ENCODE measurements around the gene MRPS6.
A peak's percentile ranks its signal among the peaks of the same experiment; 100 is the strongest.

The MRPS6 gene

GRCh38 chr21:34073749-34074282 is 438 bp downstream of the MRPS6 start:
- no peak overlapping the region for H2BK5ac ChIP-seq (ENCODE audit: low read length)
- H3K79me1 ChIP-seq (ENCODE audit: low read length): peaks cover 13% of the 10 kb centered on the region
- WGBS (ENCODE audit: extremely low coverage, insufficient coverage, low lambda C conversion rate): no CpG with 5 or more reads among the region's 95 CpGs

GRCh38 chr21:34074283-34075090 is 1.1 kb downstream of the MRPS6 start:
- H3K27ac ChIP-seq (ENCODE audit: low read depth, low read length): peak overlapping the region; percentile 90
- H3K27me3 ChIP-seq (ENCODE audit: insufficient read depth, low read length, poor library complexity): no peaks in the 10 kb centered on the region
- peak overlapping the region; percentile 83 for H3K9ac ChIP-seq (ENCODE audit: low read length)
- DNase-seq: peak; percentile 85
- peak overlapping the region; percentile 85 for H3K18ac ChIP-seq (ENCODE audit: low read length)
- H4K8ac ChIP-seq (ENCODE audit: low read depth, low read length): no peak overlapping the region
- H2BK15ac ChIP-seq (replicated peaks; ENCODE audit: low read depth): no peak overlapping the region
- H2AK5ac ChIP-seq (ENCODE audit: low read length): no peak overlapping the region
- peak overlapping the region; percentile 67 for H3K4me3 ChIP-seq (ENCODE audit: low read length)
- peak overlapping the region; percentile 75 for H3K56ac ChIP-seq (ENCODE audit: low read length)
- H3K4me1 ChIP-seq (ENCODE audit: control insufficient read depth, low read depth, low read length): peaks cover 12% of the 10 kb centered on the region
- peak overlapping the region; percentile 69 for H2BK120ac ChIP-seq (ENCODE audit: low read depth, low read length)
- peaks cover 33% of the 10 kb centered on the region for H3K79me2 ChIP-seq (ENCODE audit: control insufficient read depth, insufficient read depth, low read length)
- peaks cover 13% of the 10 kb centered on the region for H3K79me1 ChIP-seq (ENCODE audit: low read length)
- no peaks in the 10 kb centered on the region for H3K36me3 ChIP-seq (ENCODE audit: control insufficient read depth, insufficient read depth, low read length)
- peak overlapping the region; percentile 86 for H3K4ac ChIP-seq (ENCODE audit: low read depth, low read length)
- no peak overlapping the region for H2BK5ac ChIP-seq (ENCODE audit: low read length)
- H3K4me2 ChIP-seq (ENCODE audit: low read length): peak overlapping the region; percentile 71
- H4K5ac ChIP-seq (ENCODE audit: low read length): no peak overlapping the region
- no peak overlapping the region for H3K23ac ChIP-seq (ENCODE audit: low read length)
- no CpG with 5 or more reads among the region's 32 CpGs for WGBS (ENCODE audit: extremely low coverage, insufficient coverage, low lambda C conversion rate)

More at GRCh38 chr21:34073749-34074282, 438 bp downstream of the MRPS6 start:
- Histone ChIP-seq H3K4me2 (ENCODE audit: low read length) (peak overlapping the region; percentile 71), H3K27me3 (ENCODE audit: insufficient read depth, low read length, poor library complexity) (no peaks in the 10 kb centered on the region), H2BK15ac (replicated peaks; ENCODE audit: low read depth) (no peak overlapping the region), H3K4me1 (ENCODE audit: control insufficient read depth, low read depth, low read length) (peaks cover 12% of the 10 kb centered on the region), H3K4me3 (ENCODE audit: low read length) (peak overlapping the region; percentile 67), H4K8ac (ENCODE audit: low read depth, low read length) (no peak overlapping the region), H3K4ac (ENCODE audit: low read depth, low read length) (peak overlapping the region; percentile 86), H3K56ac (ENCODE audit: low read length) (peak overlapping the region; percentile 96), H3K36me3 (ENCODE audit: control insufficient read depth, insufficient read depth, low read length) (no peaks in the 10 kb centered on the region), H2AK5ac (ENCODE audit: low read length) (no peak overlapping the region), H3K79me2 (ENCODE audit: control insufficient read depth, insufficient read depth, low read length) (peaks cover 33% of the 10 kb centered on the region), H3K23ac (ENCODE audit: low read length) (no peak overlapping the region), H3K9ac (ENCODE audit: low read length) (peak overlapping the region; percentile 94), H2BK120ac (ENCODE audit: low read depth, low read length) (peak overlapping the region; percentile 69), H3K27ac (ENCODE audit: low read depth, low read length) (peak overlapping the region; percentile 90), H4K5ac (ENCODE audit: low read length) (no peak overlapping the region), H3K18ac (ENCODE audit: low read length) (peak overlapping the region; percentile 85)
- DNase-seq: no peak

DNA sequence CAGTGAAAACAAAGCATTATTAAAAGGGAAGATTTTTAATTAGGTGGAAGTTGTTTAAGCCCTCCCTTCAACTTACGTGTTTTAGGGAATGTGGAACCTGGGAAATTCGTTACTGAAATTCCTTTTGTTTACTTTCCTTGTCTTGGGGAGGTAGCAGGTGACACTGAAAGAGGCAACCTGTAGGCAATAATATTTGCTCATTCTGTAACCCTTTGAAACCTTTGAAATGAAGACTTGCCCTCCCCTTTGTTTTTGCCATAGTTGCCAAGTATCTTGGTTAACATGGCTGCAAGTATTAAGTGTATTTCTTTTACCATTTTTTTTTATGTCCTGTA is 1.7 kb downstream of the MRPS6 start:
- Histone ChIP-seq H2BK15ac (replicated peaks; ENCODE audit: low read depth) (no peak overlapping the region), H2AK5ac (ENCODE audit: low read length) (no peak overlapping the region), H3K79me1 (ENCODE audit: low read length) (peaks cover 16% of the 10 kb centered on the region), H3K36me3 (ENCODE audit: control insufficient read depth, insufficient read depth, low read length) (no peaks in the 10 kb centered on the region), H3K27me3 (ENCODE audit: insufficient read depth, low read length, poor library complexity) (no peaks in the 10 kb centered on the region), H3K56ac (ENCODE audit: low read length) (peak overlapping the region; percentile 43), H2BK120ac (ENCODE audit: low read depth, low read length) (no peak overlapping the region), H3K23ac (ENCODE audit: low read length) (no peak overlapping the region), H3K27ac (ENCODE audit: low read depth, low read length) (peak overlapping the region; percentile 46), H4K5ac (ENCODE audit: low read length) (no peak overlapping the region), H3K18ac (ENCODE audit: low read length) (no peak overlapping the region), H3K4me2 (ENCODE audit: low read length) (peak overlapping the region; percentile 51), H4K8ac (ENCODE audit: low read depth, low read length) (no peak overlapping the region), H3K4ac (ENCODE audit: low read depth, low read length) (no peak overlapping the region), H3K4me1 (ENCODE audit: control insufficient read depth, low read depth, low read length) (peaks cover 12% of the 10 kb centered on the region), H2BK5ac (ENCODE audit: low read length) (no peak overlapping the region), H3K9ac (ENCODE audit: low read length) (peak overlapping the region; percentile 83), H3K4me3 (ENCODE audit: low read length) (peak overlapping the region; percentile 17), H3K79me2 (ENCODE audit: control insufficient read depth, insufficient read depth, low read length) (peaks cover 37% of the 10 kb centered on the region)
- no peak for DNase-seq
- no CpG with 5 or more reads among the region's 2 CpGs for WGBS (ENCODE audit: extremely low coverage, insufficient coverage, low lambda C conversion rate)

- no peak overlapping the region for H3K23ac ChIP-seq (ENCODE audit: low read length)
- H3K56ac ChIP-seq (ENCODE audit: low read length): peak overlapping the region; percentile 65
- peaks cover 16% of the 10 kb centered on the region for H3K79me1 ChIP-seq (ENCODE audit: low read length)
- no peak overlapping the region for H3K18ac ChIP-seq (ENCODE audit: low read length)
- H3K9ac ChIP-seq (ENCODE audit: low read length): peak overlapping the region; percentile 83
- no peak overlapping the region for H2AK5ac ChIP-seq (ENCODE audit: low read length)
- WGBS (ENCODE audit: extremely low coverage, insufficient coverage, low lambda C conversion rate): 100% methylated on average over 1 of the region's 9 CpGs
- no peak overlapping the region for H4K8ac ChIP-seq (ENCODE audit: low read depth, low read length)
- H3K4ac ChIP-seq (ENCODE audit: low read depth, low read length): no peak overlapping the region
- no peak overlapping the region for H2BK15ac ChIP-seq (replicated peaks; ENCODE audit: low read depth)
- no peaks in the 10 kb centered on the region for H3K36me3 ChIP-seq (ENCODE audit: control insufficient read depth, insufficient read depth, low read length)
- DNase-seq: no peak
- no peak overlapping the region for H2BK120ac ChIP-seq (ENCODE audit: low read depth, low read length)
- H3K27ac ChIP-seq (ENCODE audit: low read depth, low read length): no peak overlapping the region
- no peak overlapping the region for H2BK5ac ChIP-seq (ENCODE audit: low read length)
- H3K4me3 ChIP-seq (ENCODE audit: low read length): no peak overlapping the region
- no peaks in the 10 kb centered on the region for H3K27me3 ChIP-seq (ENCODE audit: insufficient read depth, low read length, poor library complexity)
- peaks cover 12% of the 10 kb centered on the region for H3K4me1 ChIP-seq (ENCODE audit: control insufficient read depth, low read depth, low read length)
- H3K4me2 ChIP-seq (ENCODE audit: low read length): peak overlapping the region; percentile 46
- H4K5ac ChIP-seq (ENCODE audit: low read length): no peak overlapping the region
- peaks cover 44% of the 10 kb centered on the region for H3K79me2 ChIP-seq (ENCODE audit: control insufficient read depth, insufficient read depth, low read length)
These were observed 2.6 kb downstream of the MRPS6 start for GRCh38 chr21:34075760-34076660.

DNA sequence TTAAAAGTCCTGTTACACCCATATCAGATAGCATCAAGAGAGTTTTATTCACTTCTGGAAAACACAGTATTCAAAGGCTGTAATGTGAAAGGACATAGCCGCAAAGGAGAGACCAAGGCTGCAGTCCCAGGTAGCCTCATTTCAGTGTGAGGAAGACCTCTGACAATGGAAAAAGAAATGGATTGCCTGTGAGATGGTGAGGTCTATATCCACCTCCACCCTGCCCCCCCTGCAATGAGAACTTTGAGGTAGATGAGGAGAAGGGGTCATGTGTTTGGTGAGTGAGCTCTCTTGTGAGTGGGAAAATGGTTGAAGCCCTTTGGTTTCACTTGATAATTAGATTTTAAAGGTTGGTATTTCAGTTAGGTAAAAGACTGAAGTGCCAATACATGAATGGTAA is 3.5 kb downstream of the MRPS6 start:
- peaks cover 12% of the 10 kb centered on the region for H3K4me1 ChIP-seq (ENCODE audit: control insufficient read depth, low read depth, low read length)

More for the DNA sequence above, 3.5 kb downstream of the MRPS6 start:
- H2AK5ac ChIP-seq (ENCODE audit: low read length): no peak overlapping the region
- no peaks in the 10 kb centered on the region for H3K36me3 ChIP-seq (ENCODE audit: control insufficient read depth, insufficient read depth, low read length)
- no peak overlapping the region for H3K4me3 ChIP-seq (ENCODE audit: low read length)
- no peak overlapping the region for H3K18ac ChIP-seq (ENCODE audit: low read length)
- H3K4ac ChIP-seq (ENCODE audit: low read depth, low read length): no peak overlapping the region
- peak overlapping the region; percentile 20 for H3K9ac ChIP-seq (ENCODE audit: low read length)
- no peak overlapping the region for H3K27ac ChIP-seq (ENCODE audit: low read depth, low read length)
- H3K56ac ChIP-seq (ENCODE audit: low read length): peak overlapping the region; percentile 22
- no peak overlapping the region for H2BK5ac ChIP-seq (ENCODE audit: low read length)
- no peak overlapping the region for H4K8ac ChIP-seq (ENCODE audit: low read depth, low read length)
- H3K27me3 ChIP-seq (ENCODE audit: insufficient read depth, low read length, poor library complexity): no peaks in the 10 kb centered on the region
- no peak overlapping the region for H3K23ac ChIP-seq (ENCODE audit: low read length)
- peaks cover 16% of the 10 kb centered on the region for H3K79me1 ChIP-seq (ENCODE audit: low read length)
- peaks cover 48% of the 10 kb centered on the region for H3K79me2 ChIP-seq (ENCODE audit: control insufficient read depth, insufficient read depth, low read length)
- H2BK15ac ChIP-seq (replicated peaks; ENCODE audit: low read depth): no peak overlapping the region
- H3K4me2 ChIP-seq (ENCODE audit: low read length): no peak overlapping the region
- DNase-seq: no peak
- no CpG with 5 or more reads among the region's 1 CpG for WGBS (ENCODE audit: extremely low coverage, insufficient coverage, low lambda C conversion rate)
- no peak overlapping the region for H2BK120ac ChIP-seq (ENCODE audit: low read depth, low read length)
- no peak overlapping the region for H4K5ac ChIP-seq (ENCODE audit: low read length)
